Measurements from ENCODE around the gene IFT81.

- TF ChIP-seq CTCF (IDR thresholded peaks at IDR 0.05) (no peak), POLR2A (IDR thresholded peaks at IDR 0.05) (no peak)
Observed at GRCh38 chr12:110171186-110171538, 47.0 kb downstream of the IFT81 start.
